ENCODE measurements around the gene BICRA.
"Not testable (repeated sequence)": the region's sequence is repeated elsewhere in the genome, so short reads cannot be mapped to it uniquely, and the experiment has no call there.

The BICRA gene

DNA sequence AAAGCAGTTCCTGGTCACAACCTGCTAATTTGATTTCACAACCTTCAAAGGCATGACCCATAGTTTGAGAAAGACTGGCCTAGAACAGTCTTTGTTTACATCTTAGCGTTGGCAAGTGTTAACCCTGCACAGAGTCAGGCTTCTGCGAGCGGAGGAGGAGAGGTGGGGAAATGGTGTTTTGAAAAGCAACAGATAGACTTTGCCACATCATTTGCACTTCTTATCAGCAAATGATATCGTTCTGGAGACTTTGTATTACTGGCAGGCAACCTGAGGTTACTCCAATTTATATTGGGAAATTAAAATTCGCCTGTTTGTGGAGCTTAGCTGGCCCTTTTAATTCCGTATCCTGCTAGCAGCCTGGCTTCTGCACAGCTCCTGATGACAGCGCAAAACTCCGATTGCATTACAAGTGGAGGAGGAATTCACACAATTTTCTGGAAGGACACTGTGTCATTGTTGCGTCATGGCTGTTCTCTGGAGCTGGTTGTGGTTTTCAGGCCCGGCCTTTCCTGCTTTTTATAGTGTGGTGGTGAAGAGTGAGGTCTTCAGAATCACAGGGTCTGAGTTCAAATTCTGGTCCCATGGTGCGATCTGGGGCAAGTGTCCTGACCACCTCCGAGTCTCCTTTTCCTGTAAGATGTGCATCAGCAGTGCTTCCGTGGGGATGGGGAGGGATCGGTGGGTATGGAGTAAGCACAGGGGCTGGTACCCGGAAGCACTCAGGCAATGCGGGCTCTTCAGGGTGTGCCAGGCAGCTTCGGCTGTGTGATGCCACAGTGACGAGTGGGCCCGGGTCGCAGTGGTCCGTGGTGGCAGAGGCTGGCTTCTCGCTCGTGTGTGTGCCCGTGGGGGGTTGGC, 55.2 kb downstream of the BICRA start:
- DNase-seq: peak in 1 of 2 donors; percentile 61

DNA sequence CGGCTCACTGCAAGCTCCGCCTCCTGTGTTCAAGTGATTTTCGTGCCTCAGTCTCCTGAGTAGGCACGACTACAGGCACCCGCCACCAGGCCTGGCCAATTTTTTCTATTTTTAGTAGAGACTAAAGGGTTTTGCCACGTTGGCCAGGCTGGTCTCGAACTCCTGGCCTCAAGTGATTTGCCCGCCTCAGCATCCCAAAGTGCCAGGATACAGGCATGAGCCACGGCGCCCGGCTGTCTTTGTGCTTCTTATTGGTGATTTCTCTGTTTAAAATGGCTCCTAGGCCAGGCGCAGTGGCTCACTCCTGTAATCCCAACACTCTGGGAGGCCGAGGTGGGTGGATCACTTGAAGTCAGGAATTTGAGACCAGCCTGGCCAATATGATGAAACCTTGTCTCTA, 59.6 kb downstream of the BICRA start:
- not testable (repeated sequence) for DNase-seq

DNA sequence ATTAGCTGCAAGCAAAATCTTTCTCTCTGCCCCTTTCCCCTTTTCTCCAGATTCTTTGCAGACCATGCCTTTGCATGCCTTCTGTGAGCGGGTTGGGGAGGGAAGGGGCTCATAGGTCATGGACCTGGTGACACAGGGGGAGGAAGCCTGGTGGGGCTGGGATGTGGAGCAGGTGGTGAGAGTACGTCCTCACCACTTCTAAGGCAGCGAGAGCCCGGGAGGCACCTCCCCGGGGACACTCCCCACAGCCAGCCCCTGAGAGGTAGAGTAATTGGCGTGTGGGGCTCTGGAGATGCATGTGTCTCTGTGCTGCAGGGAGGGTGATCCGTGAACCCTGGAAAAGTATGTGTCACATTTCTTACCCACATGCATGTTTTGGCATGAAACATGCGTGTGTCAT, 61.8 kb downstream of the BICRA start:
- DNase-seq: no peak

DNA sequence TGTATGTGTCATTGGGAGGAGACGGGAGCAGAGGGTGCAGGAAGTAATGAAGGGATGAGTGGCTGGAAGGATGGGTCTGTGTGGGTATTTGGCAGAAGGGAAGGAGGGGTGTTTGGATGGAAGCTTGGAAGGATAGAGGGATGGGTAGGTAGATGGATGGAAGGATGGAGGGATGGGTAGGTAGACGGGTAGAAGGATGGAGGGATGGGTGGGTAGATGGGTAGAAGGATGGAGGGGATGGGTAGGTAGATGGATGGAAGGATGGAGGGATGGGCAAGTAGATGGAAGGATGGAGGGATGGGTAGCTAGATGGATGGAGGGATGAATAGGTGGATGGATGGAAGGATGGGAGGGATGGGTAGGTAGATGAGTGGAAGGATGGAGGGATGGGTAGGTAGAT, 62.6 kb downstream of the BICRA start:
- DNase-seq: no peak

DNA sequence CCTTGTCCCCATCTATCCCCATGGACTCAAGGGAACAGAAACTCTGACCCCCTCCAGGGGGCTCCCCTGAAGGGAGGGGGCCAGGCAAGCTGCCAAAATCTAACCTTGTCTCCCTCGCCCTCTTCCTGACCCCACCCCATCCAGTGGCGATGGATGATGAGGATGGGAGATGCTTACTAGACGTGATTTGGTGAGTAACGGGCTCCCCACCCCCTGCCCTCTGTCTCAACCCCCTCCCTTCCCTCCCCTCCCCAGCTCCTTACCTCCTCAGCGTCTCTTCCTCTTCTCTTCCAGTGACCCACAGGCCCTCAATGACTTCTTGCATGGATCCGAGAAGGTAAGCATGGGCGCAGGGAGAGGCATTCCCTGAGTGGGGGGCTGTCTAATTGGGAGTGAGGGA, 64.5 kb downstream of the BICRA start:
- no peak for DNase-seq

DNA sequence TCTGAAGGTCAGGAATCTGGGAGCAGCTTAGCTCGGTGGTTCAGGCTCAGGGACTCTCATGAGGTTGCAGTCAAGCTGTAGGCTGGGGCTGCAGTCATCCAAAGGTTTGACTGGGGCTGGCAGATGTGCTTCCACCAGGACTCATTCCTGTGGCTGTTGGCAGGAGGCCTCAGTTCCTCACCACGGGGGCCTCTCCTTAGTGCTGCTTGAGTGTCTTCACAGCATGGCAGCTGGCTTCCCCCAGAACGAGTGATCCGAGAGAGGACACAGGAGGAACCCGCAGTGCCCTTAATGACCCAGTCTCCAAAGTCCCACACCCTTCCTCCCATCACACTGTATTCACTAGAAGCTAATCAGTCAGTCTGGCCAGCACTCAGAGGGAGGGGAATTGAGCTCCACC, 65.6 kb downstream of the BICRA start:
- DNase-seq: no peak

DNA sequence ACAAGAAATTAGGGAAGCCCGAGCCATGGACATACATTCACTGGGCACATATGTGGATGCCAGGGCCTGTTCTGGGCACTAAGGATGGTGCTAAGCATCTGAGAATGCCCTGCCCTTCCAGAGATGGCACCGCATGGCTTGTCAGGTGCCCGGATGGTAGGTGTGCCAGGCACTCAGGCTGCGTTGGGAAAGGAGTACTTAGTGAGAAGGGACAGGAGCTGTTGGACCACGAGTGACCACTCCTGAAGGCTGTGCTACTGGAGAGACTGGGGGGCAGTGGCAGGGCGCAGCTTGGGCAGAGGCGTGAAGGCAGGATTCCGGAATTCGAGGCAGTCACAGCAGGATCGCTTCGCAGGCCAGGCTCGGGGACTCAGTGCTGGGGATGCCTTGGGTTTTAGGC, 66.3 kb downstream of the BICRA start:
- DNase-seq: no peak

DNA sequence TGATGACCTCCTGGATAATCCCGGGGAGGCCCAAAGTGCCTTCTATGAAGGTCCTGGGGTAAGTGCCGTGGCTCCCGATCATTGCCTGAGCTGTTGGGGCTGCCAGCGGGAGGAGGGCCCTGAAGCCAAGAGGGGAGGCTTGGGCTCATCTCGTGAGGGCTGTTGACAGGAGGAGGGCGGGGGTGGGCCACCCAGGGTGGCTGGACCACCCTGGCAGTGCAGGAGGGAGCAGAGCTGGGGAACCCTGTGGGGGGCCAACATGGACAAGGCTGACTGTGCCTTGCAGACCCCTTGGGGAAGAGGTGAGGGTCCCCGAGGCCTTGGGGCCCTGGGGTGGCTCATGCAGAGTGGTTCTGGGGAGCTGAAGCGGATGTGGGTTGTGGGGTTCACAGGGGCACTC, 66.9 kb downstream of the BICRA start:
- no peak for DNase-seq

DNA sequence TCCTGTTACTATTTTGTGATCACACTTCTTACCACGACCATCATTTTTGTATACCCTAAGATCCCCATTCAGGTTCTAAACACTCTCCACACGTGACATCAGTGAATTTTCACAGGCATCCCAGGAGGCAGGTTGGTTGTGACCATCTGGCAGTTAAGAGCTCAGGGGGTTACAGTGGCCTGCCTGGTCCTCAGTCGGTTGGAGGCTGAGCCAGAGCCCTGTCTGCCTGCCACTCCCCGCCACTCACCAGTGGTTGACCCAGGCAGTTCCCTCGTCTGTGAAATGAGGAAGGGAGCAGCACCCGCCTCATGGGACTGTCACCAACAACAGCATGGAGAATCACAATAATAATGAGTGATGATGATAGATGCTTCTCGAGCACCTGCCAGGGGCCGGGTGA, 67.9 kb downstream of the BICRA start:
- no peak for DNase-seq

DNA sequence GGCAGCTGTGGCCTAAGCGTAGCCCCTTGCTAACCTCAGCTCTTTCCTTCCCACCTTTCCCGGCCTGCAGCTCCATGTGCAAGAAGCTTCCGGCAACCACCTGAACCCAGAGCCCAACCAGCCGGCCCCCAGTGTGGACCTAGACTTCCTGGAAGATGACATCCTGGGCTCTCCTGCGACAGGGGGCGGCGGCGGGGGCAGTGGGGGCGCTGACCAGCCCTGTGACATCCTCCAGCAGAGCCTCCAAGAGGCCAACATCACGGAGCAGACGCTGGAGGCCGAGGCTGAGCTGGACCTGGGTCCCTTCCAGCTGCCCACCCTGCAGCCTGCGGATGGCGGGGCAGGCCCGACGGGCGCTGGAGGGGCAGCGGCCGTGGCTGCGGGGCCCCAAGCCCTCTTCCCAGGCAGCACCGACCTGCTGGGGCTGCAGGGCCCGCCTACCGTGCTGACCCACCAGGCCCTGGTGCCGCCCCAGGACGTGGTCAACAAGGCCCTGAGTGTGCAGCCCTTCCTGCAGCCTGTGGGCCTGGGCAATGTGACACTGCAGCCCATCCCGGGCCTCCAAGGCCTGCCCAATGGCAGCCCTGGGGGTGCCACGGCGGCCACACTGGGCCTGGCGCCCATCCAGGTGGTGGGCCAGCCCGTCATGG, 70.4 kb downstream of the BICRA start:
- no peak for DNase-seq

DNA sequence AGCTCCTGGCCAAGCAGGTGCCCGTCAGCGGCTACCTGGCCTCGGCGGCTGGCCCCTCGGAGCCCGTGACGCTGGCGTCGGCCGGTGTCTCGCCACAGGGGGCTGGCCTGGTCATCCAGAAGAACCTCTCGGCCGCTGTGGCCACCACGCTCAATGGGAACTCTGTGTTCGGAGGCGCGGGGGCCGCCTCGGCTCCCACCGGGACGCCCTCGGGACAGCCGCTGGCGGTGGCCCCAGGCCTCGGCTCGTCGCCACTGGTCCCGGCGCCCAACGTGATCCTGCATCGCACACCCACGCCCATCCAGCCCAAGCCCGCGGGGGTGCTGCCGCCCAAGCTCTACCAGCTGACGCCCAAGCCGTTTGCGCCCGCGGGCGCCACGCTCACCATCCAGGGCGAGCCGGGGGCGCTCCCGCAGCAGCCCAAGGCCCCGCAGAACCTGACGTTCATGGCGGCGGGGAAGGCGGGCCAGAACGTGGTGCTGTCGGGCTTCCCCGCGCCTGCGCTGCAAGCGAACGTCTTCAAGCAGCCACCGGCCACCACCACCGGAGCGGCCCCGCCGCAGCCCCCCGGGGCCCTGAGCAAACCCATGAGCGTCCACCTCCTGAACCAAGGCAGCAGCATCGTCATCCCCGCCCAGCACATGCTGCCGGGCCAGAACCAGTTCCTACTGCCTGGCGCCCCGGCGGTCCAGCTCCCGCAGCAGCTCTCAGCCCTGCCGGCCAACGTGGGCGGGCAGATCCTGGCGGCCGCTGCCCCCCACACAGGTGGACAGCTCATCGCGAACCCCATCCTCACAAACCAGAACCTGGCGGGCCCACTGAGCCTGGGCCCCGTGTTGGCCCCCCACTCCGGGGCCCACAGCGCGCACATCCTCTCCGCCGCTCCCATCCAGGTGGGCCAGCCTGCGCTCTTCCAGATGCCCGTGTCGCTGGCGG, 71.3 kb downstream of the BICRA start:
- DNase-seq: no peak

DNA sequence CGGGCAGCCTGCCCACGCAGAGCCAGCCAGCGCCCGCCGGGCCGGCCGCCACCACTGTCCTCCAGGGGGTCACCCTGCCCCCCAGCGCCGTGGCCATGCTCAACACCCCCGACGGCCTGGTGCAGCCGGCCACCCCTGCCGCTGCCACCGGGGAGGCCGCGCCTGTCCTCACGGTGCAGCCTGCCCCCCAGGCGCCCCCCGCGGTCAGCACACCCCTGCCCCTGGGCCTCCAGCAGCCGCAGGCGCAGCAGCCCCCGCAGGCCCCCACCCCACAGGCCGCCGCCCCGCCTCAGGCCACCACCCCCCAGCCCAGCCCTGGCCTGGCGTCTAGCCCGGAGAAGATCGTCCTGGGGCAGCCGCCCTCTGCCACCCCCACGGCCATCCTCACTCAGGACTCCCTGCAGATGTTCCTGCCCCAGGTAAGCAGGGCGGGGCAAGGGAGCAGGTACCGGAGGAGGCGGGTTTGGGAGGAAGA, 72.0 kb downstream of the BICRA start:
- no peak for DNase-seq

DNA sequence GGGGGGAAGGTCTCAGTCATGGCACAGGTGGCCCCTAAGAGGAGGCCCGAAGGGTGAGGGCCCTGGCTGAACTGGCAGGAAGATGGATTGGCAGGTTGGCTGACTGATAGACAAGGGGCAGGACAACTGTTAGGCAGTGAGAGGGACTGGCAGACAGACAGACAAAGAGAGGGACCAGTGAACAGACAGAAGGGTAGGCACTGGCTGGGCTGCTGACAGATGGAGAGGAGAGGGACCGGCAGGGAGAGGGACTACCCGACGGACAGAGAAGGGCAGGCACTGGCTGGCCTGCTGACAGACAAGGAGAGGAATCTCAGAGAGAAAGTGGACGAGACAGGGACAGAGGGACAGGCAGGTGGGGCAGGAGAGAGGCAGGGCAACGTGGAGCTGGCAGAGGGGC, 72.5 kb downstream of the BICRA start:
- no peak for DNase-seq

DNA sequence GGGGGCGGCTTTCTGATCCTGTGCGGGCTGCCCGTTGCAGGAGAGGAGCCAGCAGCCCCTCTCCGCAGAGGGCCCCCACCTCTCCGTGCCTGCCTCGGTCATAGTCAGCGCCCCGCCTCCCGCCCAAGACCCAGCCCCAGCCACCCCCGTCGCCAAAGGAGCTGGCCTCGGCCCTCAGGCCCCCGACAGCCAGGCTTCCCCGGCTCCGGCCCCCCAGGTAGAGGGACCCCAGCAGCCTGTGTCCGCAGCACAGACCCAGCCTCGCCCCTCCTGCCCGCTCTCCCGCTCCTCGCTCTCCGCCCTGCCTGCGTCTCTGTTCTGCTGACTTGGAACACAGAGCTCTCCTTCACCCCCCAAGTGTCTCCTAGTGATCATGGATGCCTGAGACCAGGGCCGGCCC, 73.0 kb downstream of the BICRA start:
- DNase-seq: no peak

DNA sequence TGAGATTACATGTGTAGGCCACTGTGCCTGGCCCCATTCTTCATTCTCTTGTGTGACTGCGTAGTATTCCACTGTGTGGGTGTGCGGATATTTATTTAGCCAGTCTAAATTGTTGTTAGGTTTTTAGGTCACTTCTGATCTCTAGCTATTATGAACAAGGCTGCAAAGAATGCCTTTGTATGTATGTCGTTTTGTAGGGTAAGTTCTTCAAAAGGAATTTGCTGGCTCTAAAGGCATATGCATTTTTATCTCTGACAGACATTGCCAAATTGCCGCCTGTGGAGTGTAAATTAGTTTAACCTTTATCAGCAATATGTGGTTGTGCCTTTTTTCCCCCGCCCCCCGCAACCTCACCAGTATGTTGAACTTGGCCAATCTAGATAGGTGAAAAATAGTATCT, 74.0 kb downstream of the BICRA start:
- DNase-seq: no peak

DNA sequence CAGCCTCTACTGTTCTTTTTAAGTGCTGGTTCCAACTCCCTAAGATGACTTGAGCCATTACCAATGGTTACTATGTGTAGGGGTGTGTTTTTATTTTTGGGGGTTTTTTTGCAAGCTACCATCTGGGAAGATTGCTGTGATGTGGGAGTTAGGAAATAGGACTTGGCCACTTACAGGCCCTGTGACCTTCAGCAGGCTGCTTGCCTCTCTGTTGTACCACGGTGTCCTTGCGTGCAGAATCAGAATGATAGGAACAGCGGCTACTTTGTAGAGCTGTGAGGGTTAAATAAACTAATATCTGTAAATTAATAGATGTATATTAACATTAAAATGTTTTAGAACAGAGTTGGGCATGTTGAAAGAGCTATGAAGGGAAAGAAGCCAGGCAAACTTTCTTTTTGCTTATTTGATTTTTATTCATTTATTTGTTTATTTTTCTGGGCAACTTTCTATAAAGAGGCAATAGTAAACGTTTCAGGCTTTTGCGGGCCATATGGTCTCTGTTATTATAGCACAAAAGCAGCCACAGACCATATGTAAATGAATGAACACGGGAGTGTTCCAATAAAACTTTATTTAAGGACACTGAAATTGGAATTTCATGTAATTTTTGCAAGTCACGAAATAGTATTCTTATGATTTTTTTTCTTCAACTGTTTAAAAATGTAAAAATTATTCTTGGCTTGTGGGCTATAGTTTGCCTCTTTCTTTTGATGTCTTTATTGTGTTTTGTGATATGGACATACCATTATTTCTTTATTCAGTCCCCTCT, 77.9 kb downstream of the BICRA start:
- DNase-seq: no peak

DNA sequence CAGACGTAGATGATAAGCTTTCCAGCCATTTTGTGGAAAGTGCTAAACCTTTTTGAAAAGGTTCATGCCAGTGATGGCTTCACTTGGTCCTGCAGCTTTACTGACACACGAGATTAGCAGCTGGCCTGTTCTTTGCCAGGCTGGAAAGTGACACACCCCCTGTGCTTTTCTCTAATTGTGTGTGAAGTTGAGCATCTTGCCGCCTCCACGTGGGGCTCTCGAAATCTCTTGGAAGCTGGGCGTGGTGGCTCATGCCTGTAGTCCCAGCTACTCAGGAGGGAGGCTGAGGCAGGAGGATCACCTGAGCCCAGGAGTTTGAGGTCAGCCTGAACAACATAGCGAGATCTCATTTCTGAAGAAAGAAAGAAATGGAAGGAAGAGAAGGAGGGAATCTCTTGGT, 79.0 kb downstream of the BICRA start:
- no peak for DNase-seq

DNA sequence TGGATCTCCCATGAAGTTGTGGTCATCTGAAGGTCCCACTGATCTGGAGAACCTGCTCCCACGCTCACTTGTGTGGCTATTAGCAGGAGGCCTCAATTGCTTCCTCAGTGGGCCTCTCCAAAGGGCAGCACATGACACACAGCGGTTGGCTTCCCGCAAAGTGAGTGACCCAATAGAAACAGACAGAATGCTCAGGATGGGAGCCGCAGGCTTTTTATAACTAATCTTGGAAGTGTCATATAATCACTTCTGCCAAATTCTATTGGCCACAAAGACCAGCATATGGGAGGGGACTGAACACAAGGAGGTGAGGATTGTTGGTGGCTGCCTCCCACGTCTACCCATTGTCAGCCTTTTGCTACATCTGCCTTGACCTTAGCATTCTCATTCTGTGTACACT, 82.2 kb downstream of the BICRA start:
- DNase-seq: no peak

DNA sequence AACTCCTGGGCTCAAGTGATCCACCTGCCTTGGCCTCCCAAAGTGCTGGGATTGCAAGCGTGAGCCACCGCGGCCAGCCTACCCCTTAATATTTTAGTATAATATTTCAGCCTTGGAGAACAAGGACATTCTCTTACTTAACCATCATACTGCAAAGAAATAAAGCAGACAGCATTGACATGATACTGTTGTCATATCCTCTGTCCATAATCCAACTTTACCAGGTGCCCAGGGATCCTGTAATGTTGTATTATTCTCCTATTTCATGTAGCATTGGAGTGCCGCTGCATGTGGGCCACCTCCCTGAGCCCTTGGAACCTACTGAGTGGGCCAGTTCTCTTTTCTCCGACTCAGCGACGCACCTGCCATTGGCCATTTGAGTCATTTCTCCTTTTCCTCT, 82.8 kb downstream of the BICRA start:
- no peak for DNase-seq

DNA sequence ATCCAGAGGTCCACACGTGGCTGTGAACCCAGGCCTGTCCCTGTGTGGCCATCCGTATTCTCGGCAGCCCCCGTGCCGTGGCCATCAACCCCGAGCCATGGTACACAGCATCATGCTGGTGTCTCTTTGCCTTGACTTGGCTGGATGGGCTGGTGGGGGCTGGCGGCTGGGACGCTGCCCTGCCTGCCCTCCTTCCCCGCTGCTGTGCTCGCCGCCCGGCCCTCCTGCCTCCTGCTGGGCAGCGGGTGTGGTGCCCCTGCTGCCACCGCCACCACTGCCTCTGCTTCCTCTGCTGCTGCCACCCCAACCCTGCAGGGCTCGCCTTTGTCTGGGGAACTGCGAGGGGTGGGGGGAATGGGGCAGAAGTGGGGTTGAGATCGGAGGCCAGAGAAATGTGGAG, 84.6 kb downstream of the BICRA start:
- no peak for DNase-seq

DNA sequence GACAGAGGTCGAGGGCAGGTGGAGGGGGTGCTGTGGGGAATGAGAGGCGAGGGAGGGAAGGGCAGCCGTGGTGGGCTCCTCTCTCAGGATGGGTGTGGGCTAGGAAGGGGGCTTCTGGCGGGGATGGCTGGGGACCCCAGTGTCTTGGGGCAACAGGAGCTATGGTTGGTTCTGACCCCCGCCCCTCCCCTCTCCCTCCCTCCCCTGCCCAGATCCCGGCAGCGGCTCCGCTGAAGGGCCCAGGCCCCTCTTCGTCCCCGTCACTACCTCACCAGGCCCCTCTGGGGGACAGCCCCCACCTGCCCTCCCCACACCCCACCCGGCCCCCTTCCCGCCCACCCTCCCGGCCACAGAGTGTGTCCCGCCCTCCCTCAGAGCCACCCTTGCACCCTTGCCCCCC, 85.0 kb downstream of the BICRA start:
- DNase-seq: no peak

DNA sequence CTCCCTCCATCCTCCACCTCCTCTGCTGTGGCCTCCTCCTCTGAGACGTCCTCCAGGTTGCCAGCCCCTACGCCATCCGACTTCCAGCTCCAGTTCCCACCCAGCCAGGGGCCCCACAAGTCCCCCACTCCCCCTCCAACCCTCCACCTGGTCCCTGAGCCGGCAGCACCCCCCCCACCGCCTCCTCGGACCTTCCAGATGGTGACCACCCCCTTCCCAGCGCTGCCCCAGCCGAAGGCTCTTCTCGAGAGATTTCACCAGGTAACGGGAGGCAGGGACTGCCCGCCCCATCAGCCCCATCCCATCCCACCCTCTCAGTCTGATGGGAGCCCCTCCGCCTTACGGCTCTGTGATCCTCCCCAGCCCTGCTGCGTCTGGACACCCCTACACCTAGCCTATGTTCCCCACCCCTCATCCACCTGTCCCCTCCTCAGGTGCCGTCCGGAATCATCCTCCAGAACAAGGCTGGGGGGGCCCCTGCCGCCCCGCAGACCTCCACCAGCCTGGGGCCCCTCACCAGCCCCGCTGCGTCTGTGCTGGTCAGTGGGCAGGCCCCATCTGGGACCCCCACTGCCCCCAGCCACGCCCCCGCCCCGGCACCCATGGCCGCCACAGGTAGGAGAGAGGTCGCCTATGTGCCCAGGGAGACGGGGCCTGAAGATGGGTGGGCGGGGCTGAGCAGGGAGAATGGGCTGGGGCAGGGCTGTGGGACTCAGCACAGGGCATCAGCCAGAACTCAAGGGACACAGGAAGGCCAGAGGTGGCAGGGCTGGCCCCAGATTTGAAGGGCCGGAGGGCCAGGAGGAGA, 85.7 kb downstream of the BICRA start:
- no peak for DNase-seq

Data from CD4-positive, alpha-beta T cell treated with Interferon alpha-2 for 1 hour (primary cell).